NCI-H446 treated with DMSO at 0.1 percent for 48 hours (cell line): ENCODE data around the gene PADI3.
"Not testable (repeated sequence)": the region's sequence is repeated elsewhere in the genome, so short reads cannot be mapped to it uniquely, and the experiment has no call there.

ENCODE experiments used
- DNase-seq: peaks from one replicate; lab custom pipeline; 2025; lab: John Stamatoyannopoulos, UW

Gene PADI3

GRCh38 chr1:17216078-17216477, 32.8 kb upstream of the PADI3 start:
- DNase-seq = no peak

DNA sequence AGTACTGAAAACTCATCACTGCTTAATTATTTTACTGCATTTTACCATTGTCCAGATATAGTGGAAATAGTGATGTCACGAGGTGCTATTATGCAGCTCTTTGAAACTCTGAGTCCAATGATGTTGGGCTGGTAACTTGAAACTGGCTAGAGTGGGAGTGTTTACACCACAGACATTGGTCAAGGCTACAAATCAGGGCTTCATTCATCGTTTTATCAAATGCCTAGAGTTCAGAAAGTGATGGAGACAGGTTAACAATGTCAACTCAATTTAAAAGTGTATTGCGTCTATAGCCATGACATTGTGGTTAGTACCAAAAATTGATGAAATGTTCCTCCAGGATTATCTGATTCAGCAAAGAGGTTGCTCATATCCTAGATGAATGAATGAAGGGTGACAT, 31.3 kb upstream of the PADI3 start:
- no peak for DNase-seq

- DNase-seq = no peak
These were observed 30.0 kb upstream of the PADI3 start for GRCh38 chr1:17218939-17219338.

DNA sequence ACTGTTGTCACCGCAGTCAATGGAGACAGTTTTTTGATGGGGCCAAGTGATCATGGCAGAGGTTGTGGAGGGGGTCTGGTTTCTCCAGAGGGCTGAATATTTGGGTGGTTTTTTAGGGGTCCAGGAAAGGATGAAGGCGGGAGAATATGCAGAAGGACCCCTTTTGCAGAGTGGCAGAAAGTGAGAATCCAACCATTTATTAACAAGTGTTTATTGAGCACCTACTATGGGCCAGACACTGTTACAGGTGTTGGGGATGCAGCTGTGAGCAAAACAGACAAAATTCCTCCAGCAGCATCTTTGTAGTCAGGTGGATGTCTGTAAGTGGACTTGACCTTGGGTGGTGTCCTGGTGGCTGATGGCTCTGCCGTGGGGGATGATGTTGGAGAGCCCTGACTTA, 28.6 kb upstream of the PADI3 start:
- DNase-seq = no peak

DNA sequence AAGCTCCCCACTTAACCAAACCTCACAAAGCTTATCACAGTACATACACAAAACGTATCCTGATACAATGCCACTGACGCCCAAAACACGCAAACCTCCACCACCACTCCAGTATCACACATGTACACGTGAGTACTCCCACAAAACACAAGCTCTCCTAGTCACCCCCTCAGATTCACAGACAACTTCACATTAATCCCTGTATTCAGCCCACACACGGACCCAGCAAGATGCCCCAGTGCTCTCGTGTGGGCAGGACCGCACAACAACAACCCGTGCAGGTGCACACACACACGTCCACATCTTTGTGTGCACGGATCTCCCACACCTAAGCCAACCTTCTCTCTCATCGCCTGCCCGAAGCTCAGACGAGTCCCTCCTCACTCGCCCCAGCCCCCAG, 26.3 kb upstream of the PADI3 start:
- DNase-seq = no peak

DNA sequence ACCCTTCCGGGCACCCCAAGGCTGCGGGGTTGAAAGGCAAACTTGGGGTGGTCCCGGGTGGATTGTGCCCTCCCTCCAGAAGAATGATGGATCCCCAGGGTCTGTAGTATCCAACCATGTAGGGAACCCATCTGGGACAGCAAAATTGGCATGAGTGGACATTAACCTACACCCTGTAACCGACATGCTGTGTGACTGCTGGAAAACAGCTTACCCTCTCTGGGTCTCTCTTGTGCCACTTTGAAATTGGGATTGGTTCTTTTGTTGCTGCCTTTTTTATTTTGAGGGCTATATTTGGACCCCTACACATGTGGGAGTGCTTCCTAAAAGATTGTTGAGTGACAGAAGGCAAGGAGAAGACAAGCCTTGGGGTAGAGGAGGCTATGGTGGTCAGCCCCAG, 24.5 kb upstream of the PADI3 start:
- no peak for DNase-seq

GRCh38 chr1:17225140-17225539, 23.8 kb upstream of the PADI3 start:
- no peak for DNase-seq

GRCh38 chr1:17227358-17227915, 21.5 kb upstream of the PADI3 start:
- DNase-seq = no peak

GRCh38 chr1:17228619-17229018, 20.3 kb upstream of the PADI3 start:
- no peak for DNase-seq

DNA sequence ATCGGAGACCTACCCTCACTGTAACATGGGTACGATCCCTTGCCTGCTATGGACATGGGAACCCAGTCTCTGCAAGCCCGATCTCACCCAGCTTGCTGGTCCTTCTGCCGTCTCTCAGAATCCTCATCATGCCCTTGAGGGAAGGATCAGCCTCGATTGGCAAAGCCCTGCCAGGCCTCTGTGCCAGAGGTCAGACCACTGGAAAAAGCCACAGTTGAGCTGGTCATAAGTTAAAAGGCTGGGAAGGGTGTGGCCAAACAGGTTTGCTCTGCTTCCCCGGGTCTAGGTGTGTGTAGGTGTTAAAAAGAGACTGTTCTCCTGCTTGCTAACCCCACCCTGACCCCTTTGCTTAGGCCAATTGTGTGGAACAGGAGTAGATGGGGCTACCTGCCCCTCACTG, 19.5 kb upstream of the PADI3 start:
- no peak for DNase-seq

DNA sequence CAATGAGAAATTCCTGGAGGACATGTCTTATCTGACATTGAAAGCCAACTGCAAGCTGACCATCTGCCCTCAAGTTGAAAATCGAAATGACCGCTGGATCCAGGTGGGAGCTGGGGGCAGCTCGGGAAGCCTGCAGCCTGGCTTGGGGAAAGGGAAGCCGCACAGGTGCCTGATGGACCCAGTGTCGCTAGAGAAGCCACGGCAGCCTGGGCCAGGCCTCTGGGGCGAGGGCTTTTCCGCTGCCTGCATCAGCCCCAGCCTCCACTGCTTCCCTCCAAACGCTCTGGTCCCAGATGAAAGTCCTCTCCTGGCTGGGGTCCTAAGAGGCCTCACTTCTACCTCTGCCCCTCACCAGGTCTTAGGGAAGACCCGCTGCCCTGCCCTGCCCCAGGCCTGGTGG, 18.8 kb upstream of the PADI3 start:
- DNase-seq = no peak

GRCh38 chr1:17230671-17231310, 18.1 kb upstream of the PADI3 start:
- no peak for DNase-seq

DNA sequence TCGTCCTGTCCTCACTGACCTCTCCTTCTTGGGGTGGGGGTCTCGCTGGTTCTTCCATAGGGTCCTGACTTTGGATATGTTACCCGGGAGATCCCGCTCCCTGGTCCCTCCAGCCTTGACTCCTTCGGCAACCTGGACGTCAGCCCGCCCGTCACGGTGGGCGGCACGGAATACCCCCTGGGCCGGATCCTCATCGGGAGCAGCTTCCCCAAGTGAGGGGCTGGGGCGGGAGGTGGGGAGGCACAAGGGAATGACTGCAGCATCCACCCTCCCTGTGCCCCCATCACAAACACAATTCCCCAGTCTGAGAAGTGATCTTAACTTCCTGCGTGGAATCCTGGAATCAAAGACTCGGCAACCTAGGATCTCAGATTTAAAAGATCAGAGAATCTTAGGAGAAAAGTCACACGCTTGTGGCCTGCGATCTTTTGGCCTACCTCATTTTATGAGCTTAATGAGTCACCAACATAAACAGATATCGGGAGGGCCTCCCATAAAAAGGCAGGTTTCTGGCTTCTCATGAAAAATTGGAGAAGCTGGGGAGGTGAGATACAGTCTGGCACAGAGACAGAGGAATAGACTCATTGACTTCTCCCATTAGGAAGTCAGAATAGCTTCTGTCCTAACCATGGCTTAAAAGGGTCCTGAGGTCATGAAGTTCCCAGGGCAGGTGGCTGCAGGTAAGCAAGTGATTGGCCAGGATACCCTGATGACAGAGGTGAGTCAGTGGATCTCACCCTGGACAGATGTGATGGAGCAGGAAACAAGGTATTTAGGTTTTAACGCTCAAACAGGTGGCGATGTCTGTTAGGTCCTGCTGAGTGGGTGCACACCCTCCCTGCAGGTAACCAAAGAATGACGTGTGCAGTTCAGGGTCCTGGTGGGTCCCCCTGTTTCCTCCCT, 15.9 kb upstream of the PADI3 start:
- DNase-seq = no peak

DNA sequence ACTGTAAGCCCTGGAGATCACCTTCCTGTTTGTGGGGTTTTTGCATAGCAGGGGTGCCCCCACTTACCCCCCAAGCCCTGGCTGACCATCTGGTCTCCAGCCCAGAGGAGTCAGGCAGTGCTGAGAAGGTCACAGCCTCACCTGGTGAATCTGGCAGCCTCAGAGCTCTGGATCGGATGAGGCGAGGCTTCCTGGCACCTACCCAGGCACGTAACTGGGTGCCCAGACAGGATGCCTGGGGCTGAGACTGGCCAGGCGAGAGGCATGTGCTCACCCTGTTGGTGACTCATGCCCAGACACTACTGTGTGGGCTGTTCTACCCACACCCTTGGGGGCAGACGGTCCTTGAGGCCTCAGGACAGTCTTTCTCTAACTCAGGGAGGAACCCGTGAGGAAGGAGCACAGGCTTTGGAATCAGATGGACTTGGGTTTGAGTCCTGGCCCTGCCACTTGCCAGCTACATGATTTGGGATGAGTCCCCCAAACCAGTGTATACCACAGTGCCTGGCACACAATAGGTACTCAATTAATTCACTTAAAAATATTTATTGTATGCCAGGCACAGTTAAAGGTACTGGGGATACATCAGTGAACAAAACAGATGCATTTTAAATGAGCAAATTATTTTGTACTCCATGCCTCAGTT, 15.1 kb upstream of the PADI3 start:
- no peak for DNase-seq

GRCh38 chr1:17234405-17234804, 14.5 kb upstream of the PADI3 start:
- DNase-seq = no peak

DNA sequence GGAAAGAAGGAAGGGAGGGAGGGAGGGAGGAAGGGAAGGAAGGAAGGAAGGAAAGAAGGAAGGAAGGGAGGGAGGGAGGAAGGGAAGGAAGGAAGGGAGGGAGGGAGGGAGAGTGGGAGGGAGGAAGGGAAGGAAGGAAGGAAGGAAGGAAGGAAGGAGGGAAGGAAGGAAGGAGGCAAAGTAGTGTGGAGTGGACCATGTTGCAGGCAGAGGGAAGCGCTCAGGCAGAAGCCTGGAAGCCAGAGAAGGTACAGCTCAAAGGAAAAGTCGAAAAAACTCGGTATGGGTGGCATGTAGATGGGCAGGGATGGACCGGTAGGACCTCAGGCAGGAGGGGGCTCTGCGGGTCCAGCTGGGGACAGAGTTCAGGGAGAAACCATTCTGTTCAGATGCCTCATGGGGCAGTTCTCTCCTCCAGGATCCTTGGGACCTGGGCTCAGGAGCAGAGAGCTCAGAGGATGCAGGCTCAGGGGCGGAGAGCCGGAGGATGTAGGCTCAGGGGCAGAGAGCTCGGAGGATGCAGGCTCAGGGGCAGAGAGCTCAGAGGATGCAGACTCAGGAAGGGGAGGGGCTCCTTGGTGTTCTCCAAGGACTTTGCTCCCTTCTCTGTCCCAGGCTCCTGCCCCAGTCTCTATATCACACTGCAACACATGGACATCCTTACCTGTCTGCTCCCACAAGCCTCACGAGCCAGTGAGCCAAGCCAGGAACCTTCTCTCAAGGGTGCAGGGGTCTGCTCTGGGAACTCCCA, 13.6 kb upstream of the PADI3 start:
- no peak for DNase-seq

GRCh38 chr1:17236779-17237560, 11.9 kb upstream of the PADI3 start:
- DNase-seq = peak; percentile 7

DNA sequence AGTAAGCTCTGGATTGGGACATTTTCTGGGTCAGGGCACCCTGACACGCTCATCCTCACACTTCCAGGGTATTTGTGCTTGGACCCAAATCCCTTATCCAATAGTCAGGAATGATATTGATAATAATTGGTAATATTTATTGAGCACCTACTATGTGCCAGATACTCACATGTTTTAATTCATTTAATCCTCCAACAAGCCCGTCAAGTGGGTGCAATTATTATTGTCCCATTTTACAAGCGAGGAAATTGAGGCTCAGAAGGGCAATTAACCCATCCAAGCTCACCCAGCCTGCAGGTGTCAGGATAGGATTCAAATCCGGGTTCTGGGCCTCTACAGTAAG, 11.4 kb upstream of the PADI3 start:
- DNase-seq = no peak

GRCh38 chr1:17239420-17239819, 9.5 kb upstream of the PADI3 start:
- DNase-seq = peak; percentile 43

DNA sequence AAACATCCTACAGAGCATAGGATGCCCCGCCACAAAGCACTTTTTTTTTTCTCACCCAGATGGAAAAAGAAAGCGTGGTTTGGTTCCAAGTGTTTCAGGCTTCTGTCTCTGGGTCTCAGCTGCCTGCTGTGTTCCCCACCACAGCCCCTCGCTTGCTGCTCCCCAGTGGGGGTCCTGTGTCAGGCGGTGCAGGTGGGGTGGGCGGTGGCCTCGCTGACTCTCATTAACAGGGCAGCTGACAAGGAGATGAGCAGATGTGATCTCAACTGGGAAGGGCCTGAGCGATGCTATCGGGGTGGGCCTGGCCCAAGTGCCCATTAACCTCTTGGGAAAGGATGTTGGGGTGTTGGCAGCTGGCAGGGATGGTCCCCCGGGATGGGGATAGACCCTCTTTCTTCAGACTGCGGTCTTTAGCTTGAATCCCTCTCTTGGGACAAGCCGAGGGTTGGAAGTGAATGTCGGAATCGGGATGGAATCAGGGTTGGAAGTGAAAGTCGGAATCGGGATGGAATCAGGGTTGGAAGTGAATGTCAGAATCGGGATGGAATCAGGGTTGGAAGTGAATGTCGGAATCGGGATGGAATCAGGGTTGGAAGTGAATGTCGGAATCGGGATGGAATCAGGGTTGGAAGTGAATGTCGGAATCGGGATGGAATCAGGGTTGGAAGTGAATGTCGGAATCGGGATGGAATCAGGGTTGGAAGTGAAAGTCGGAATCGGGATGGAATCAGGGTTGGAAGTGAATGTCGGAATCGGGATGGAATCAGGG, 7.7 kb upstream of the PADI3 start:
- not testable (repeated sequence) for DNase-seq

GRCh38 chr1:17241780-17242074, 7.2 kb upstream of the PADI3 start:
- DNase-seq = not testable (repeated sequence)
